ENCODE results near the gene G3BP2. TPM values are rescaled to one million over a fixed set of nuclear protein-coding genes. Genes with fewer than 3 reads are reported as not detected.

G3BP2 gene
- total RNA-seq, 1 donor from 2014 or later, result 281 TPM

DNA sequence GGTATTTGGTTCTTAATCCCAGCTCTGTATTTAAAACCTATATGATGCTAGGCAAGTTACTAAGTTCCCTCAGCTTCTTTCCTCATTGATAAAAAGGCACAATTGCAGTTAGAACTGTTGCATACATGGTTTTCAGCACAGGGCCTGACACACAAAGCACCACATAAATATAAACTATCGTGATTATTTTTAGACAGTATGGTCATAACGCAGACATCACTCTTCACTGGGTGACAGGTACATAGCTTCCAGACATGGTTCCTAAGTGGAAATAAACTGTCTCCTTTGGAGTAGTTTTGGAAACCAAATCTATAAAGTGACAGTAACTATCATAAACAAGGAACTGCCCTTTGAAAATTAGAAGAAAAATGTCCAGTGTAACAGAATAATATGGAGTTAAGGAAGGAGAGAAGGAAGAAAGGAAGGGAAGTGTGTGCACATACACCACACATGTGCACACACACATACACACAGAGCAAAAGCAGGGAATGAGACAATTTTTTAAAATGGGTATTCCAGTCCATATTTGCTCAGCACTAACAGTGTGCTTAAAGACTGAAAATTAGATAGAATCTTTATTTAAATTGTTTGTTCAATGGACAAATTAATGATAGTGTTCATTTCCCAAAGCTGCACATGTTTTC is 12.5 kb upstream of the G3BP2 start:
- no peak for FAIRE-seq

GRCh38 chr4:75683482-75684155 is 10.4 kb upstream of the G3BP2 start:
- DNase-seq (ENCODE audit: low read depth) (no peak), FAIRE-seq (no peak)
- no peaks in the 10 kb centered on the region for H3K36me3 ChIP-seq (ENCODE audit: insufficient read depth, low read length)
- H4K20me1 ChIP-seq (ENCODE audit: insufficient read depth, low read length), result no peaks in the 10 kb centered on the region
- Mint-ChIP-seq H3K27me3 (ENCODE audit: low read depth, unreplicated experiment) (no peaks in the 10 kb centered on the region), H3K36me3 (ENCODE audit: low read depth, unreplicated experiment) (peaks cover 7% of the 10 kb centered on the region), H3K4me1 (ENCODE audit: low read depth, unreplicated experiment) (peaks cover 16% of the 10 kb centered on the region), H3K4me3 (ENCODE audit: unreplicated experiment) (no peak overlapping the region), H3K9me3 (ENCODE audit: unreplicated experiment) (no peaks in the 10 kb centered on the region), H3K27ac (ENCODE audit: unreplicated experiment) (no peak overlapping the region)
- H3K27me3 ChIP-seq (ENCODE audit: insufficient read depth, low read length), result no peaks in the 10 kb centered on the region
- H2AFZ ChIP-seq (ENCODE audit: low read depth, low read length), result no peak overlapping the region
- no peak overlapping the region for H3K9ac ChIP-seq (ENCODE audit: low read length)
- H3K4me3 ChIP-seq (ENCODE audit: insufficient read depth, low read depth, low read length), result no peak overlapping the region
- H3K79me2 ChIP-seq (ENCODE audit: insufficient read depth, low read length), result no peaks in the 10 kb centered on the region
- TF ChIP-seq EZH2 (IDR thresholded peaks at IDR 0.05; ENCODE audit: insufficient read depth, low read length), result no peak
- TF ChIP-seq, protein P1, sequence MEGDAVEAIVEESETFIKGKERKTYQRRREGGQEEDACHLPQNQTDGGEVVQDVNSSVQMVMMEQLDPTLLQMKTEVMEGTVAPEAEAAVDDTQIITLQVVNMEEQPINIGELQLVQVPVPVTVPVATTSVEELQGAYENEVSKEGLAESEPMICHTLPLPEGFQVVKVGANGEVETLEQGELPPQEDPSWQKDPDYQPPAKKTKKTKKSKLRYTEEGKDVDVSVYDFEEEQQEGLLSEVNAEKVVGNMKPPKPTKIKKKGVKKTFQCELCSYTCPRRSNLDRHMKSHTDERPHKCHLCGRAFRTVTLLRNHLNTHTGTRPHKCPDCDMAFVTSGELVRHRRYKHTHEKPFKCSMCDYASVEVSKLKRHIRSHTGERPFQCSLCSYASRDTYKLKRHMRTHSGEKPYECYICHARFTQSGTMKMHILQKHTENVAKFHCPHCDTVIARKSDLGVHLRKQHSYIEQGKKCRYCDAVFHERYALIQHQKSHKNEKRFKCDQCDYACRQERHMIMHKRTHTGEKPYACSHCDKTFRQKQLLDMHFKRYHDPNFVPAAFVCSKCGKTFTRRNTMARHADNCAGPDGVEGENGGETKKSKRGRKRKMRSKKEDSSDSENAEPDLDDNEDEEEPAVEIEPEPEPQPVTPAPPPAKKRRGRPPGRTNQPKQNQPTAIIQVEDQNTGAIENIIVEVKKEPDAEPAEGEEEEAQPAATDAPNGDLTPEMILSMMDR (IDR thresholded peaks at IDR 0.05; ENCODE audit: insufficient read depth, low read depth, low read length), result no peak
- H3K9me3 ChIP-seq (ENCODE audit: insufficient read depth, low read depth, low read length), result no peaks in the 10 kb centered on the region
- no peak overlapping the region for H3K4me2 ChIP-seq (ENCODE audit: low read length)
- H3K4me1 ChIP-seq (ENCODE audit: insufficient read depth, low read length), result no peaks in the 10 kb centered on the region
- H3K27ac ChIP-seq (ENCODE audit: low read depth, low read length), result no peak overlapping the region

More for the DNA sequence above, 12.5 kb upstream of the G3BP2 start:
- H3K9me3 Mint-ChIP-seq (ENCODE audit: unreplicated experiment), result no peaks in the 10 kb centered on the region
- Histone ChIP-seq H3K27ac (ENCODE audit: low read depth, low read length) (no peak overlapping the region), H3K27me3 (ENCODE audit: insufficient read depth, low read length) (no peaks in the 10 kb centered on the region), H3K4me3 (ENCODE audit: insufficient read depth, low read depth, low read length) (no peak overlapping the region), H3K36me3 (ENCODE audit: insufficient read depth, low read length) (no peaks in the 10 kb centered on the region), H2AFZ (ENCODE audit: low read depth, low read length) (no peak overlapping the region), H3K9me3 (ENCODE audit: insufficient read depth, low read depth, low read length) (no peaks in the 10 kb centered on the region), H4K20me1 (ENCODE audit: insufficient read depth, low read length) (no peaks in the 10 kb centered on the region), H3K4me1 (ENCODE audit: insufficient read depth, low read length) (no peaks in the 10 kb centered on the region), H3K79me2 (ENCODE audit: insufficient read depth, low read length) (no peaks in the 10 kb centered on the region), H3K9ac (ENCODE audit: low read length) (no peak overlapping the region), H3K4me2 (ENCODE audit: low read length) (no peak overlapping the region)
- H3K27me3 Mint-ChIP-seq (ENCODE audit: low read depth, unreplicated experiment), result no peaks in the 10 kb centered on the region
- no peak for TF ChIP-seq EZH2 (IDR thresholded peaks at IDR 0.05; ENCODE audit: insufficient read depth, low read length)
- TF ChIP-seq, protein P1 (IDR thresholded peaks at IDR 0.05; ENCODE audit: insufficient read depth, low read depth, low read length), result no peak
- H3K4me1 Mint-ChIP-seq (ENCODE audit: low read depth, unreplicated experiment), result peaks cover 8% of the 10 kb centered on the region
- no peak for DNase-seq (ENCODE audit: low read depth)
- H3K4me3 Mint-ChIP-seq (ENCODE audit: unreplicated experiment), result no peak overlapping the region
- H3K27ac Mint-ChIP-seq (ENCODE audit: unreplicated experiment), result no peak overlapping the region
- peaks cover 10% of the 10 kb centered on the region for H3K36me3 Mint-ChIP-seq (ENCODE audit: low read depth, unreplicated experiment)
